Cardiac muscle cell (in vitro differentiated cells and primary cell): ENCODE measurements around the gene SOX8. TPM values are rescaled to one million over a fixed set of nuclear protein-coding genes. Genes with fewer than 3 reads are reported as not detected.

ENCODE experiments used
- DNase-seq, 2 donors: peaks; one replicate each; pipeline versions ENCODE4 v3.0.0 to v3.0.0-alpha.2; 2010 to 2017; ENCODE audit warnings: low read depth in 1 of 2, low spot score in 1 of 2
- H3K27ac ChIP-seq: fragments of 200-600 bp; sonication (generic); 2 replicates; pipeline ENCODE4 v1.5.1; 2016
- H3K27me3 ChIP-seq: fragments of 200-600 bp; sonication (generic); 2 replicates; pipeline ENCODE4 v1.6.0; 2016; ENCODE audit warnings: control low read depth
- H3K36me3 ChIP-seq: fragments of 200-600 bp; sonication (generic); 2 replicates; pipeline ENCODE4 v1.5.1; 2016; ENCODE audit warnings: control low read depth
- H3K4me1 ChIP-seq: fragments of 200-600 bp; sonication (generic); 2 replicates; pipeline ENCODE4 v1.8.1; 2017; ENCODE audit warnings: low read depth, mild to moderate bottlenecking, mixed run types
- H3K4me3 ChIP-seq: fragments of 200-600 bp; sonication (generic); 2 replicates; pipeline ENCODE4 v1.5.1; 2016; ENCODE audit warnings: mild to moderate bottlenecking
- H3K9me3 ChIP-seq: fragments of 200-600 bp; sonication (generic); 2 replicates; pipeline ENCODE4 v1.5.1; 2017; ENCODE audit warnings: low read depth, mild to moderate bottlenecking, control low read depth
- CTCF ChIP-seq: IDR thresholded peaks from 2 replicates; pipeline ENCODE4 v1.5.1; 2012; ENCODE audit warnings: low read depth, mild to moderate bottlenecking, low read length
- polyA plus RNA-seq: library from polyadenylated mRNA; unstranded; fragments of >200 nt; fragmentation: Nextera tagmentation; extraction: Ambion mirVana; gene quantifications from 2 replicates; pipeline ENCODE4 v1.2.1, GENCODE V29; 2016
- total RNA-seq: library from RNA; depleted of rRNA; stranded (reverse); fragments of >200 nt; gene quantifications from 2 replicates; pipeline ENCODE4 v1.2.3, GENCODE V29; 2016

The SOX8 gene
- total and polyA plus RNA-seq, 2 experiments from 2014 or later: 5.8 to 13.7 TPM

- Histone ChIP-seq H3K27ac (no peak overlapping the region), H3K36me3 (no peaks in the 10 kb centered on the region), H3K4me1 (peaks cover 3% of the 10 kb centered on the region), H3K4me3 (no peak overlapping the region), H3K27me3 (no peaks in the 10 kb centered on the region), H3K9me3 (no peaks in the 10 kb centered on the region)
- TF ChIP-seq CTCF: no peak
- no peak for DNase-seq
These were observed 15.5 kb upstream of the SOX8 start for GRCh38 chr16:966035-966434.

- no peak for TF ChIP-seq CTCF
- no peak for DNase-seq
- Histone ChIP-seq H3K27ac (no peak overlapping the region), H3K4me3 (no peak overlapping the region), H3K36me3 (no peaks in the 10 kb centered on the region), H3K9me3 (no peaks in the 10 kb centered on the region), H3K4me1 (peaks cover 3% of the 10 kb centered on the region), H3K27me3 (no peaks in the 10 kb centered on the region)
These were observed 15.1 kb upstream of the SOX8 start for GRCh38 chr16:966505-966904.

- Histone ChIP-seq H3K27ac (no peak overlapping the region), H3K27me3 (no peaks in the 10 kb centered on the region), H3K9me3 (no peaks in the 10 kb centered on the region), H3K4me3 (no peak overlapping the region), H3K4me1 (peaks cover 3% of the 10 kb centered on the region), H3K36me3 (no peaks in the 10 kb centered on the region)
- no peak for DNase-seq
- TF ChIP-seq CTCF: no peak
These were observed 14.5 kb upstream of the SOX8 start for GRCh38 chr16:967077-967541.

GRCh38 chr16:967546-968295 lies 13.8 kb upstream of the SOX8 start:
- no peak overlapping the region for H3K4me3 ChIP-seq
- DNase-seq: no peak
- peaks cover 3% of the 10 kb centered on the region for H3K4me1 ChIP-seq
- H3K27ac ChIP-seq: no peak overlapping the region
- no peaks in the 10 kb centered on the region for H3K9me3 ChIP-seq
- no peaks in the 10 kb centered on the region for H3K36me3 ChIP-seq
- no peak for TF ChIP-seq CTCF
- no peaks in the 10 kb centered on the region for H3K27me3 ChIP-seq

- TF ChIP-seq CTCF: no peak
- Histone ChIP-seq H3K4me3 (no peak overlapping the region), H3K27me3 (no peaks in the 10 kb centered on the region), H3K27ac (no peak overlapping the region), H3K36me3 (no peaks in the 10 kb centered on the region), H3K9me3 (no peaks in the 10 kb centered on the region), H3K4me1 (peaks cover 3% of the 10 kb centered on the region)
- no peak for DNase-seq
These were observed 12.9 kb upstream of the SOX8 start for GRCh38 chr16:968620-969019.
